ENCODE results near the gene CFAP90. TPM values are rescaled to one million over a fixed set of nuclear protein-coding genes. Genes with fewer than 3 reads are reported as not detected.

CFAP90 gene
- total RNA-seq, 1 experiment from 2014 or later: not detected

GRCh38 chr5:7784683-7785380 lies 66.1 kb downstream of the CFAP90 start:
- Histone ChIP-seq H3K27ac (no peak overlapping the region), H2AFZ (no peak overlapping the region), H3K36me3 (ENCODE audit: low read depth) (no peaks in the 10 kb centered on the region), H3K9me3 (ENCODE audit: insufficient read depth, low read depth) (no peaks in the 10 kb centered on the region), H3K4me1 (replicated peaks; ENCODE audit: insufficient read depth) (no peaks in the 10 kb centered on the region), H3K79me2 (ENCODE audit: low read depth) (no peaks in the 10 kb centered on the region), H3F3A (ENCODE audit: insufficient read depth, low read depth) (no peaks in the 10 kb centered on the region), H4K20me1 (ENCODE audit: insufficient read depth) (no peaks in the 10 kb centered on the region), H3K27me3 (ENCODE audit: insufficient read depth, low read depth) (peaks cover 87% of the 10 kb centered on the region), H3K4me3 (no peak overlapping the region), H3K4me2 (no peak overlapping the region), H3K9me2 (ENCODE audit: insufficient read depth) (no peaks in the 10 kb centered on the region)
- ChIA-PET POLR2A (ENCODE audit: unreplicated experiment) (no interaction called here), CTCF (no interaction called here)
- no peak for DNase-seq
- TF ChIP-seq EZH2 (IDR thresholded peaks at IDR 0.05; ENCODE audit: low read depth): no peak
- TF ChIP-seq, protein P1, sequence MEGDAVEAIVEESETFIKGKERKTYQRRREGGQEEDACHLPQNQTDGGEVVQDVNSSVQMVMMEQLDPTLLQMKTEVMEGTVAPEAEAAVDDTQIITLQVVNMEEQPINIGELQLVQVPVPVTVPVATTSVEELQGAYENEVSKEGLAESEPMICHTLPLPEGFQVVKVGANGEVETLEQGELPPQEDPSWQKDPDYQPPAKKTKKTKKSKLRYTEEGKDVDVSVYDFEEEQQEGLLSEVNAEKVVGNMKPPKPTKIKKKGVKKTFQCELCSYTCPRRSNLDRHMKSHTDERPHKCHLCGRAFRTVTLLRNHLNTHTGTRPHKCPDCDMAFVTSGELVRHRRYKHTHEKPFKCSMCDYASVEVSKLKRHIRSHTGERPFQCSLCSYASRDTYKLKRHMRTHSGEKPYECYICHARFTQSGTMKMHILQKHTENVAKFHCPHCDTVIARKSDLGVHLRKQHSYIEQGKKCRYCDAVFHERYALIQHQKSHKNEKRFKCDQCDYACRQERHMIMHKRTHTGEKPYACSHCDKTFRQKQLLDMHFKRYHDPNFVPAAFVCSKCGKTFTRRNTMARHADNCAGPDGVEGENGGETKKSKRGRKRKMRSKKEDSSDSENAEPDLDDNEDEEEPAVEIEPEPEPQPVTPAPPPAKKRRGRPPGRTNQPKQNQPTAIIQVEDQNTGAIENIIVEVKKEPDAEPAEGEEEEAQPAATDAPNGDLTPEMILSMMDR (conservative IDR thresholded peaks at IDR 0.05): no peak
- intact Hi-C loops (cut with micrococcal nuclease; ENCODE audit: unreplicated experiment): no loop called here
- BruUV-seq (replicated peaks): no TSS peak

GRCh38 chr5:7781899-7782298 lies 69.0 kb downstream of the CFAP90 start:
- TF ChIP-seq EZH2 (IDR thresholded peaks at IDR 0.05; ENCODE audit: low read depth): no peak
- TF ChIP-seq, protein P1 (conservative IDR thresholded peaks at IDR 0.05): no peak
- H3K4me3 ChIP-seq: no peak overlapping the region
- no peak for DNase-seq
- H3K4me2 ChIP-seq: no peak overlapping the region
- intact Hi-C loops (cut with micrococcal nuclease; ENCODE audit: unreplicated experiment): no loop called here
- BruUV-seq (replicated peaks): no TSS peak
- H2AFZ ChIP-seq: no peak overlapping the region
- H3K4me1 ChIP-seq (replicated peaks; ENCODE audit: insufficient read depth): no peaks in the 10 kb centered on the region
- H3K9me3 ChIP-seq (ENCODE audit: insufficient read depth, low read depth): no peaks in the 10 kb centered on the region
- H3K36me3 ChIP-seq (ENCODE audit: low read depth): no peaks in the 10 kb centered on the region
- ChIA-PET POLR2A (ENCODE audit: unreplicated experiment) (no interaction called here), CTCF (no interaction called here)
- H3K9me2 ChIP-seq (ENCODE audit: insufficient read depth): no peaks in the 10 kb centered on the region
- no peaks in the 10 kb centered on the region for H3F3A ChIP-seq (ENCODE audit: insufficient read depth, low read depth)
- no peaks in the 10 kb centered on the region for H4K20me1 ChIP-seq (ENCODE audit: insufficient read depth)
- peaks cover 91% of the 10 kb centered on the region for H3K27me3 ChIP-seq (ENCODE audit: insufficient read depth, low read depth)
- H3K79me2 ChIP-seq (ENCODE audit: low read depth): no peaks in the 10 kb centered on the region
- H3K27ac ChIP-seq: no peak overlapping the region

Other genes with a start within 250 kb of the CFAP90 start
- 17.6 and 20.6 TPM in 2 replicates for gene FASTKD3, start 17.9 kb upstream of the CFAP90 start, total RNA-seq (2021)
- 71.5 and 72.6 TPM in 2 replicates for gene MTRR, start 18.0 kb upstream of the CFAP90 start, total RNA-seq (2021)